Liver (tissue), 3 donors: ENCODE measurements around the gene RAD51B.

Source experiments
- EGR1 ChIP-seq, 2 donors: IDR thresholded peaks; 2 replicates each; pipeline ENCODE4 v1.6.1; 2016 to 2018; ENCODE audit warnings: antibody characterized with exemption in 2 of 2, low read depth in 2 of 2
- NR2F2 ChIP-seq: IDR thresholded peaks from 2 replicates; pipeline ENCODE4 v1.6.1; 2016; ENCODE audit warnings: antibody characterized with exemption
- RAD21 ChIP-seq, 2 donors: IDR thresholded peaks; 2 replicates each; pipeline ENCODE4 v1.6.1; 2016; ENCODE audit warnings: antibody characterized with exemption in 2 of 2, mild to moderate bottlenecking in 2 of 2
- TAF1 ChIP-seq: conservative IDR thresholded peaks from 2 replicates; pipeline ENCODE4 v1.6.1; 2016; ENCODE audit warnings: antibody characterized with exemption, mild to moderate bottlenecking
- YY1 ChIP-seq: IDR thresholded peaks from 2 replicates; pipeline ENCODE4 v1.6.1; 2016; ENCODE audit warnings: antibody characterized with exemption, mild to moderate bottlenecking
- TF ChIP-seq, protein P1 (sequence below): fragments of 150-350 bp; IDR thresholded peaks from 2 replicates; pipeline ENCODE4 v1.5.1; 2017; ENCODE audit warnings: improper control_type of control experiment, low read depth, low read length; ENCODE audit not compliant: missing input control
- TF ChIP-seq, protein P2 (sequence below): IDR thresholded peaks from 2 replicates; pipeline ENCODE4 v1.6.1; 2016; ENCODE audit warnings: antibody characterized with exemption
- TF ChIP-seq, protein P3 (sequence below): IDR thresholded peaks from 2 replicates; pipeline ENCODE4 v1.6.1; 2016; ENCODE audit warnings: antibody characterized with exemption, mild to moderate bottlenecking
- donor health status: healthy.
- donor health status: healthy.

DNA sequence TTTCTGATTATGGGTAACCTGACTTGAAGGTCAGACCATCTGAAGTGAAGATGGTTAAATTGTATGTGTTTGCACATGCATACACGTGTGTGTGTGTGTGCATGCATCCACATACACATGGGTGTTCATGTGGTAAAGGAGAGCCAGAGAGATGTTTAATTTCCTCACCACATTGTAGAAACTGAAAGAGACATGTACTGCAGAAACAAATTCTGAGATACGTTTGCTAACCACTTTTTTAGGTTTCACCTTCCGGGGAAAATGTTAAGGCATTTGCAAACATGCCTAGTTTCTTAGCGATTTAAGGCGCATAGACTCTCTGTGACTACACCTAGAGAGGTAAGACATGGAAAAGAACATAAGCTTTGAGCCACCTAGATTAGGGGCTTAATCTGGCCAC is 362.9 kb downstream of the RAD51B start:
- TF ChIP-seq, protein P1, sequence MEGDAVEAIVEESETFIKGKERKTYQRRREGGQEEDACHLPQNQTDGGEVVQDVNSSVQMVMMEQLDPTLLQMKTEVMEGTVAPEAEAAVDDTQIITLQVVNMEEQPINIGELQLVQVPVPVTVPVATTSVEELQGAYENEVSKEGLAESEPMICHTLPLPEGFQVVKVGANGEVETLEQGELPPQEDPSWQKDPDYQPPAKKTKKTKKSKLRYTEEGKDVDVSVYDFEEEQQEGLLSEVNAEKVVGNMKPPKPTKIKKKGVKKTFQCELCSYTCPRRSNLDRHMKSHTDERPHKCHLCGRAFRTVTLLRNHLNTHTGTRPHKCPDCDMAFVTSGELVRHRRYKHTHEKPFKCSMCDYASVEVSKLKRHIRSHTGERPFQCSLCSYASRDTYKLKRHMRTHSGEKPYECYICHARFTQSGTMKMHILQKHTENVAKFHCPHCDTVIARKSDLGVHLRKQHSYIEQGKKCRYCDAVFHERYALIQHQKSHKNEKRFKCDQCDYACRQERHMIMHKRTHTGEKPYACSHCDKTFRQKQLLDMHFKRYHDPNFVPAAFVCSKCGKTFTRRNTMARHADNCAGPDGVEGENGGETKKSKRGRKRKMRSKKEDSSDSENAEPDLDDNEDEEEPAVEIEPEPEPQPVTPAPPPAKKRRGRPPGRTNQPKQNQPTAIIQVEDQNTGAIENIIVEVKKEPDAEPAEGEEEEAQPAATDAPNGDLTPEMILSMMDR: no peak
- TF ChIP-seq RAD21 (IDR thresholded peaks at IDR 0.05) (no peak), NR2F2 (no peak), TAF1 (no peak), EGR1 (IDR thresholded peaks at IDR 0.05; ENCODE audit: low read depth in 2 of 2) (no peak), YY1 (no peak)
- TF ChIP-seq, protein P2, sequence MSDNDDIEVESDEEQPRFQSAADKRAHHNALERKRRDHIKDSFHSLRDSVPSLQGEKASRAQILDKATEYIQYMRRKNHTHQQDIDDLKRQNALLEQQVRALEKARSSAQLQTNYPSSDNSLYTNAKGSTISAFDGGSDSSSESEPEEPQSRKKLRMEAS: no peak
- TF ChIP-seq, protein P3, sequence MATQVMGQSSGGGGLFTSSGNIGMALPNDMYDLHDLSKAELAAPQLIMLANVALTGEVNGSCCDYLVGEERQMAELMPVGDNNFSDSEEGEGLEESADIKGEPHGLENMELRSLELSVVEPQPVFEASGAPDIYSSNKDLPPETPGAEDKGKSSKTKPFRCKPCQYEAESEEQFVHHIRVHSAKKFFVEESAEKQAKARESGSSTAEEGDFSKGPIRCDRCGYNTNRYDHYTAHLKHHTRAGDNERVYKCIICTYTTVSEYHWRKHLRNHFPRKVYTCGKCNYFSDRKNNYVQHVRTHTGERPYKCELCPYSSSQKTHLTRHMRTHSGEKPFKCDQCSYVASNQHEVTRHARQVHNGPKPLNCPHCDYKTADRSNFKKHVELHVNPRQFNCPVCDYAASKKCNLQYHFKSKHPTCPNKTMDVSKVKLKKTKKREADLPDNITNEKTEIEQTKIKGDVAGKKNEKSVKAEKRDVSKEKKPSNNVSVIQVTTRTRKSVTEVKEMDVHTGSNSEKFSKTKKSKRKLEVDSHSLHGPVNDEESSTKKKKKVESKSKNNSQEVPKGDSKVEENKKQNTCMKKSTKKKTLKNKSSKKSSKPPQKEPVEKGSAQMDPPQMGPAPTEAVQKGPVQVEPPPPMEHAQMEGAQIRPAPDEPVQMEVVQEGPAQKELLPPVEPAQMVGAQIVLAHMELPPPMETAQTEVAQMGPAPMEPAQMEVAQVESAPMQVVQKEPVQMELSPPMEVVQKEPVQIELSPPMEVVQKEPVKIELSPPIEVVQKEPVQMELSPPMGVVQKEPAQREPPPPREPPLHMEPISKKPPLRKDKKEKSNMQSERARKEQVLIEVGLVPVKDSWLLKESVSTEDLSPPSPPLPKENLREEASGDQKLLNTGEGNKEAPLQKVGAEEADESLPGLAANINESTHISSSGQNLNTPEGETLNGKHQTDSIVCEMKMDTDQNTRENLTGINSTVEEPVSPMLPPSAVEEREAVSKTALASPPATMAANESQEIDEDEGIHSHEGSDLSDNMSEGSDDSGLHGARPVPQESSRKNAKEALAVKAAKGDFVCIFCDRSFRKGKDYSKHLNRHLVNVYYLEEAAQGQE: no peak
